Measurements from ENCODE around the gene MYL2.

The MYL2 gene

GRCh38 chr12:110930348-110931314 is 10.3 kb upstream of the MYL2 start:
- DNase-seq (ENCODE audit: low read depth in 3 of 3), result no peak

GRCh38 chr12:110929818-110930217 is 9.4 kb upstream of the MYL2 start:
- no peak for DNase-seq (ENCODE audit: low read depth in 3 of 3)

- DNase-seq (ENCODE audit: low read depth in 3 of 3), result no peak
Observed at GRCh38 chr12:110928700-110929099, 8.3 kb upstream of the MYL2 start.

DNA sequence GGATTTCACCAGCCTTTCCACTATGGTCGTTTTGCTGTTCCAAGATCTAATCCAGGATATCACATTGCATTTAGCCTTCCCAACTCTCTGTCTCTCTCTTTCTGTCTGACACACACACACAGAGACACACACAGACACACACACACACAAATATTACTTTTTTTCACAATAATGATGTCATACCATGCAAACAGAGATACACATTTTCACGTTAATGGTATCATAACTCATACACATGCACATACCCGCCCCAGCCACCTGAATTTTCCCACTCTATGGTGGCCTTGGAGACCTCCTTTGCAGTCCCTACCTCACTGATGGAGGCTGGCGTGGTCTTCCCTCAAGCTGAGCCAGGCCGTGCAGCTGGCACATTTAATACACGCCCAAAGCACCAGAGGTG is 7.2 kb upstream of the MYL2 start:
- no peak for DNase-seq (ENCODE audit: low read depth in 3 of 3)

- no peak for DNase-seq (ENCODE audit: low read depth in 3 of 3)
Observed at GRCh38 chr12:110923692-110924334, 3.4 kb upstream of the MYL2 start.

- no peak for DNase-seq (ENCODE audit: low read depth in 3 of 3)
Observed at GRCh38 chr12:110923192-110923591, 2.8 kb upstream of the MYL2 start.

DNA sequence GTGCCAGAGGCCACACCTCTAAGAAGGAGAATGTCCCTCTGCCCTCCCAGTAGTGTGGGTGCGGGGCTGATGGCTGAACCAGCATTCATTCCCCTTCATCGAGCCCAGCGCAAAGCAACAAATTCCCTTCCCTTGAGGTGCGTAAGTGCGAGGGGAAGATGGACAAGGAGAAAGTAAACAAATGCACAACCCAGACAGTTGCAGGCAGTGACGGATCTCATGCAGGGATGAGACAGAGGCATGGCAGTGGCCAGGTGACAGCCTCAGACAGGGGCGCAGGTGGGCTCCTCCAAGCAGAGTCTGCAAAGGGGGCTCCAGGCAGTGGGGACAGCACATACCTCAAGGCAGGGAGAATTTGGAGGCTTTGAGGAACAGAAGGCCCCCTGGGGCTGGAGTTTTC is 2.3 kb upstream of the MYL2 start:
- DNase-seq (ENCODE audit: low read depth in 3 of 3), result no peak

DNA sequence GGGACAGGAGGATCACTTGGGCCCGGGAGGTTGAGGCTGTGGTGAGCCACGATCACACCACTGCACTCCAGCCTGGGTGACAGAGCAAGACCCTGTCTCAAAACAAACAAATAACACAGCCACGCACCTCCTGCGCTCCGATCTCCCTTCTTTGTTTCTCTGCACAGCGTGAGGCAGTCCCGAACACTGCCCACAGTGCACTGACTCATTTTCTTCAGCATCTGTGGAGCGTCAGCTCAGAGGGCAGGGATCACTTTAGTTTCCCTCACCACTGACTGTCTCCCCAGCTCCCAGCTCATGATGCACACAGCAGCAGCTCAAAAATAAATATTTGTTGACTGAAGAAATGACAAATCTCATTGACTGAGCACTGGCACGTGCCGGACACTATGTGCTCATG is 883 bp upstream of the MYL2 start:
- no peak for DNase-seq (ENCODE audit: low read depth in 3 of 3)

DNA sequence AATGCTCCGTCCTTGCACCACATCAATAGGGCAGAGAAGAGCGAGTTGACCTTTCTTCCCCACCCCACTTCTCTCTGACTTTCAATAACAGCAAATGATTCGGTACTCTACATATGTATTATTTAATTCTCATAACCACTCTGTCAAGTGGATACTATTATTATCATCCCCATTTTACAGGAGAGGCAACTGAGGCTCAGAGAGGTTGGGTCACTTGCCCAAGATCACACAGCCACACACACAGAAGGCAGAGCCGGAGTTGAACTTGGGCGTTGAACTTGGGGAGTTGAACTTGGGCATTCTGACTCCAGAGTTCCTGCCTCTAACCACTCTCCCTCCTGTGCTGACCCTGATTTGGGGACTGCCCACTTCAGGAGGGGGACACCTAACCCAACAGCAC is 659 bp downstream of the MYL2 start:
- no peak for DNase-seq (ENCODE audit: low read depth in 3 of 3)

DNA sequence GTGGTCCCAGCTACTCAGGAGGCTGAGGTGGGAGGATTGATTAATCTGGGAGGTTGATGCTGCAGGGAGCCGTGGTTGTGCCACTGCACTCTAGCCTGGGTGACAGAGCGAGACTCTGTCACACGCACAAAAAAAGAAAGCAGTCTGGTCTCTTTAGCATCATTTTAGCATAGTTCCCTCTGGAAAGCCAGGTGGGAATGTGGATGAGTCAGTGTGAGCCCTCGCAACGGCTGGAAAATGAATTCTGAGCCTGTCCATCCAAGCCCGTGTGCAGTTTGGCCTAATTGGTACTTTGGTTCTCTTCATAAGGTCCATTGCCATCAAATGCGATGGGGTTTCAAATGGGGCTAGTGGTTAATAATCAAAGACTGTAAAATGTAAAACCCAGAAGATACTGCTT is 2.4 kb downstream of the MYL2 start:
- DNase-seq (ENCODE audit: low read depth in 3 of 3), result no peak

GRCh38 chr12:110917467-110917866 is 2.9 kb downstream of the MYL2 start:
- no peak for DNase-seq (ENCODE audit: low read depth in 3 of 3)

DNA sequence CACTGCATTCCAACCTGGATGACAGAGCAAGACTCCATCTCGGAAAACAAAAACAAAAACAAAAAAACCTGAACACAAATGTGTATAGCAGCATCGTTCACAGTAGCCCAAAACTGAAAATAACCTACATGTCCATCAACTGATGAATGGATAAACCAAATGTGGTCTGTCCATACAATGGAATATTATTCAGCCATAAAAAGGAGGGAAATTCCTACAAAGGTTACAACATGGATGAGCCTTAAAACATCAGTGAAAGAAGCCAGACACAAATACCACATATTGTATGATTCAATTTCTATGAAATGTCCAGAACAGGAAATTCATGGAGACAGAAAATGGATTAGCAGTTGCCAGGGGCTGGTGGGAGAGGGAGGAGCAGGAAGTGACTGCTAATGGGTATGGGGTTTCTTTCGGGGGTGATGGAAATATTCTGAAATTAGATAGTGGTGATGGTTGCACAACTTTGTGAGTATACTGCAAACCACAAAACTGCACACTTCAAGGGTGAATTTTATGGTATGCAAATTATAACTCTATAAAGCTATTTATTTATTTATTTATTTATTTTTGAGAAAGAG is 4.0 kb downstream of the MYL2 start:
- no peak for DNase-seq (ENCODE audit: low read depth in 3 of 3)

DNA sequence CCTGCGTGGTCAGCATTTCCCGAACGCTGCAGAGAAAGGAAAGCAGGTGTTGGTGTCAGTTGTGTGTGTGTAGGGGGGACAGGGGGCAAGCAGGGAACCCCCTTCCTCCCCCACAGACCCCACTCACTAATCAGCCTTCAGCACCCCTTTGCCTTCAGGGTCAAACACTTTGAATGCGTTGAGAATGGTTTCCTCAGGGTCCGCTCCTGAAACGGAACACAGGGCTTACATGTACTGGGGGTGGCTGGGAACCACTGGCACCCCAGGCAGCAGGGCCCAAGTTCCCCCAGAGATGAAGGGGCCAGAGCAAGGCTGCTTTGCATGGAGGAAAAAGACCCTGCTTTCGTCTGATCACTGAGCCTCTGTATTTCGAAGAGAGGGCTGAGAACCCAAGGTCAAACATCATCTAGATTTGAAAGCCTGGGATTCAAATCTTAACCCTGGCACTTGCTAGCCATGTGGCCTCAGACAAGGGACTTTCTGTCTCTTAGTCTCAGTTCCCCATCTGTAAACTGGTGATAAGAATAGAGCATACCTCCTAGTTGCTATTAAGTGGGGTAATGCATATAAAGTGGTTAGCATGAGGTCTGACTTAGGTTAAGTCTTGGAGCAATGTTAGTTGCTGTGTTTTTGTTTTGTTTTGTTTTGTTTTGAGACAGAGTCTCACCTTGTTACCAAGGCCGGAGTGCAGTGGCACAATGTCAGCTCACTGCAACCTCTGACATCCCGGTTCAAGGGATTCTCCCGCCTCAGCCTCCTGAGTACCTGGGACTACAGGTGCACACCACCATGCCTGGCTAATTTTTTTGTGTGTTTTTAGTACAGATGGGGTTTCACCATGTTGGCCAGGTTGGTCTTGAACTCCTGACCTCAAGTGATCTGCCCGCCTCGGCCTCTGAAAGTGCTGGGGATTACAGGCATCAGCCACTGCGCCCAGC is 7.0 kb downstream of the MYL2 start:
- DNase-seq (ENCODE audit: low read depth in 3 of 3), result no peak

DNA sequence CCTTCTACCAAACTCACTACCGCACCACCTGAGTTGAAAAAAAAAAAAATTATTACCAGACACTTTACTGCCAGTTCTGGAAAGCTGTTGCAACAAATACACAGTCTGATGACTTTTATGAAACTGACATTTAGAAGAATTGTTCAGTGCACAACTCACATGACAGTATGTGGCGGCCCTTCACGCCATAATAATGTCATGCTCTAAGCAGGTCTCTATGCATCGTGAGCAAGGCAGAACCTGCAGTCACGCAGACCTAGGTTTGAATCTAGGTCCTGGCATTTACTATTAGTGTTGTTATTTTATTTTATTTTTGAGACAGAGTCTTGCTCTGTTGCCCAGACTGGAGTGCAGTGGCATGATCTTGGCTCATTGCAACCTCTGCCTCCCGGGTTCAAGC is 8.1 kb downstream of the MYL2 start:
- DNase-seq (ENCODE audit: low read depth in 3 of 3), result no peak

GRCh38 chr12:110908377-110909152 is 11.8 kb downstream of the MYL2 start:
- DNase-seq (ENCODE audit: low read depth in 3 of 3), result no peak

DNA sequence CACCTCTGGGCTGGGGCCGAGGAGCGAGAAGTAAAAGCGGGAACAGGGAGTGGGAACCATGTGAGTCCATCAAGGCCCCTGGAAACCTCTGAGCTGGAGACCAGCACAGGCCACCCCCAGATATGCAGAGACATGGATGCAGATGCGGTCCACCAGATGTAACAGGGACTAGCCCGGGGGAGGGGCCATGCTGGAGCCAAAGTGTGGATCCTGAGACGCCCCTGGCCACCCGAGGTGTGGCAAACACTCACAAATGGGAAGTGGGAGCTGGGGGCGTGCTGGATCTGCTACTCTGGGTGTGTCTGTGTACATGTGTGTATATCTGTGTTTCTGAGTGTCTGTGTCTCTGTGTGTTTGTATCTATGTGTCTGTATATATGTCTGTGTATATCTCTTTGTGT is 12.8 kb downstream of the MYL2 start:
- DNase-seq (ENCODE audit: low read depth in 3 of 3), result no peak

DNA sequence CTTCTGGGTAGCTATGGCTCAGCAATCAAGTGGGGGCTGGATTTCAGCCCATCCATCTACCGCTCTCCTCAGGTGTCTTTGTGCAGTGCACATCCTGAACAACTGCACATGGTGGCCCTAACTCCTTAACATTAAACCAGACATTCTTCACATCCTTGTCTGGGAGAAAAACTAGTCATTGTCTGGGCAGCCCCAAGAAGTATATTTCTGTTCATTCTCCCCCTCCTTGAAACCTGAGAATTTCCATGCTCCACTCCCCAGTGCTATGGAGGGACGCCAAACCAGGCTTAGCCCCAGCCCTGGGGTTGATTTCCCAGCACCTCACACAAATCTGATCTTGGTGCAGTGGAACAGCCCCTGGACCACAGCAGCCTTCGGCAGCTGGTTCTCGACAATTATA is 13.4 kb downstream of the MYL2 start:
- no peak for DNase-seq (ENCODE audit: low read depth in 3 of 3)

GRCh38 chr12:110906516-110906915 is 13.9 kb downstream of the MYL2 start:
- DNase-seq (ENCODE audit: low read depth in 3 of 3), result no peak

DNA sequence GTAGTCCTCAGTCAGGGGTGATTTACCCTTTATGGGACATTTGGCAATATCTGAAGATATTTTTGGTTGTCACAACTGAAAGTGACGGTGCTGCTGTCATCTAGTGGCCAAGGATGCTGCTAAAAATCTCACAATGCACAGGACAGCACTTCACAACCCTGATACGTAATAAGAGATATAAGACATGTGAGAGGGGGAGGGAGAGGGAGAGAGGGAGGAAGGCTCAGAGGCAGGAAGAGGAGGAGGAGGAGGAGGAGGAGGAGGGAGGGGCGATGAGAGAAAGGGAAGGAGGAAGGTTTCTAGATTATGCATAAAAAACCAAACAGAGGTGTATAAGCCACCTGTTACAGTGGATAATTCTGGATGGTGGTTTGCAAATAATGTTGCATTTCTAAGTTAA is 14.3 kb downstream of the MYL2 start:
- no peak for DNase-seq (ENCODE audit: low read depth in 3 of 3)

- DNase-seq (ENCODE audit: low read depth in 3 of 3), result no peak
Observed at GRCh38 chr12:110903511-110903910, 16.9 kb downstream of the MYL2 start.

DNA sequence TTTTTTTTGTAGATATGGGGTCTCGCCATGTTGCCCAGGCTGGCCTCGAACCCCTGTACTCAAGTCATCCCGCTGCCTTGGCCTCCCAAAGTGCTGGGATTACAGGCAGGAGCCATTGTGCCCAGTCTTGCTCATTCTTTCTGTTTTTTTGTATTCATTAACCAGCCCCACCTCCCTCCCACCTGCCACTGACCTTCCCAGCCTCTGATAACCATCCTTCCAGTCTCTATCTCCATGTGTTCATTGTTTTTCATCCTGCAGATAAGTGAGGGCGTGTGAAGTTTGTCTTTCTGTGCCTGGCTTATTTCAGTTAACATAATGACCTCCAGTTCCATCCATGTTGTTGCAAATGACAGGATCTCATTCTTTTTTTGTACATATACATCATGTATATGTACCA is 19.0 kb downstream of the MYL2 start:
- DNase-seq (ENCODE audit: low read depth in 3 of 3), result no peak

All from stimulated activated CD4-positive, alpha-beta T cell treated with anti-CD3 and anti-CD28 coated beads, TNF-alpha, amount 100 ng/mL, for 48 hours (primary cell).